NCI-H2196 treated with DMSO at 0.1 percent for 48 hours (cell line): ENCODE measurements around the gene VPS54.
"Not testable (repeated sequence)": the region's sequence is repeated elsewhere in the genome, so short reads cannot be mapped to it uniquely, and the experiment has no call there.

ENCODE experiments used
- DNase-seq: peaks from one replicate; lab custom pipeline; 2025; ENCODE audit not compliant: unreplicated experiment; lab: John Stamatoyannopoulos, UW

Gene VPS54

GRCh38 chr2:64024259-64024949 is 5.2 kb upstream of the VPS54 start:
- DNase-seq, result no peak

- DNase-seq, result no peak
Observed at GRCh38 chr2:64023485-64024258, 4.4 kb upstream of the VPS54 start.

- DNase-seq, result no peak
Observed at GRCh38 chr2:64021578-64021977, 2.4 kb upstream of the VPS54 start.

- DNase-seq, result no peak
Observed at GRCh38 chr2:64019975-64020528, 824 bp upstream of the VPS54 start.

GRCh38 chr2:64018701-64019082 is 536 bp downstream of the VPS54 start:
- DNase-seq, result no peak

- no peak for DNase-seq
Observed at GRCh38 chr2:64017811-64018700, 1.2 kb downstream of the VPS54 start.

- DNase-seq, result no peak
Observed at GRCh38 chr2:64015898-64016297, 3.3 kb downstream of the VPS54 start.

GRCh38 chr2:64015391-64015790 is 3.8 kb downstream of the VPS54 start:
- no peak for DNase-seq

- DNase-seq, result no peak
Observed at GRCh38 chr2:64014628-64015027, 4.6 kb downstream of the VPS54 start.

- DNase-seq, result no peak
Observed at GRCh38 chr2:64013053-64013452, 6.2 kb downstream of the VPS54 start.

GRCh38 chr2:64012115-64012514 is 7.1 kb downstream of the VPS54 start:
- DNase-seq, result no peak

- no peak for DNase-seq
Observed at GRCh38 chr2:64008434-64009009, 10.7 kb downstream of the VPS54 start.

- DNase-seq, result no peak
Observed at GRCh38 chr2:64007924-64008323, 11.3 kb downstream of the VPS54 start.

- no peak for DNase-seq
Observed at GRCh38 chr2:64005707-64006356, 13.4 kb downstream of the VPS54 start.

- no peak for DNase-seq
Observed at GRCh38 chr2:64003239-64003638, 16.0 kb downstream of the VPS54 start.

GRCh38 chr2:64001382-64002101 is 17.7 kb downstream of the VPS54 start:
- no peak for DNase-seq

- no peak for DNase-seq
Observed at GRCh38 chr2:64000630-64001381, 18.4 kb downstream of the VPS54 start.

GRCh38 chr2:63999049-63999448 is 20.2 kb downstream of the VPS54 start:
- no peak for DNase-seq

GRCh38 chr2:63996582-63997198 is 22.5 kb downstream of the VPS54 start:
- DNase-seq, result not testable (repeated sequence)
